OCI-LY7 (cell line): ENCODE measurements around the gene NEDD4. TPM values are rescaled to one million over a fixed set of nuclear protein-coding genes. Genes with fewer than 3 reads are reported as not detected.

Source experiments
- BruUV-seq: library from RNA; stranded (reverse); fragments of 400-500 nt; replicated peaks from 2 replicates; lab custom pipeline; 2021; lab: Mats Ljungman, UMichigan
- CTCF ChIA-PET: fragments of 300-600 bp; sonication (Branson Sonifier 250); formaldehyde crosslinking; loops from one replicate; lab custom pipeline; 2022; ENCODE audit warnings: antibody characterized with exemption; ENCODE audit not compliant: unreplicated experiment; lab: Charles Lee
- POLR2A ChIA-PET: fragments of 300-600 bp; sonication (Branson Sonifier 250); formaldehyde crosslinking; loops from one replicate; lab custom pipeline; 2022; ENCODE audit warnings: antibody characterized with exemption; lab: Charles Lee
- DNase-seq: peaks from one replicate; pipeline ENCODE4 v3.0.0-alpha.2; 2015; ENCODE audit warnings: low spot score
- H2AFZ ChIP-seq: fragments of 200-600 bp; sonication (generic), shearing (Covaris generic); 2 replicates; pipeline ENCODE4 v1.6.1; 2014; ENCODE audit warnings: mild to moderate bottlenecking, antibody characterized with exemption, low read length, moderate library complexity
- H3K27ac ChIP-seq: fragments of 200-600 bp; sonication (generic); 2 replicates; pipeline ENCODE4 v1.5.1; 2014; ENCODE audit warnings: mixed run types, low read depth, mild to moderate bottlenecking, moderate library complexity, low read length, inconsistent platforms; ENCODE audit not compliant: poor library complexity, severe bottlenecking
- H3K36me3 ChIP-seq: fragments of 200-600 bp; sonication (generic); 2 replicates; pipeline ENCODE4 v1.6.1; 2014; ENCODE audit warnings: mild to moderate bottlenecking, antibody characterized with exemption, low read length, moderate library complexity, mixed read lengths; ENCODE audit not compliant: insufficient read depth
- H3K4me1 ChIP-seq: fragments of 200-600 bp; sonication (generic); 2 replicates; pipeline ENCODE4 v1.5.1; 2014; ENCODE audit warnings: mild to moderate bottlenecking, low read length; ENCODE audit not compliant: insufficient read depth, poor library complexity, severe bottlenecking
- H3K4me2 ChIP-seq: fragments of 200-600 bp; sonication (generic); 2 replicates; pipeline ENCODE4 v1.6.1; 2014; ENCODE audit warnings: mild to moderate bottlenecking, low read length
- H3K4me3 ChIP-seq: fragments of 200-600 bp; sonication (generic); 2 replicates; pipeline ENCODE4 v1.5.1; 2014; ENCODE audit warnings: mild to moderate bottlenecking, low read depth, low read length; ENCODE audit not compliant: poor library complexity, severe bottlenecking
- H3K79me2 ChIP-seq: fragments of 200-600 bp; sonication (generic); 2 replicates; pipeline ENCODE4 v1.6.1; 2016; ENCODE audit warnings: low read depth, mild to moderate bottlenecking, low read length, moderate library complexity, mixed read lengths; ENCODE audit not compliant: insufficient read depth
- H3K9me2 ChIP-seq: fragments of 200-600 bp; sonication (generic); 2 replicates; pipeline ENCODE4 v1.6.1; 2016; ENCODE audit warnings: mild to moderate bottlenecking, low read length, mixed read lengths; ENCODE audit not compliant: insufficient read depth
- H3K9me3 ChIP-seq: fragments of 200-600 bp; sonication (generic); 2 replicates; pipeline ENCODE4 v1.6.1; 2014; ENCODE audit warnings: mild to moderate bottlenecking, mixed run types, low read length, mixed read lengths
- H4K20me1 ChIP-seq: fragments of 200-600 bp; sonication (generic); 2 replicates; pipeline ENCODE4 v1.6.1; 2014; ENCODE audit warnings: mild to moderate bottlenecking, antibody characterized with exemption, low read length, moderate library complexity, mixed read lengths; ENCODE audit not compliant: insufficient read depth
- CTCF ChIP-seq: fragments of 200-600 bp; sonication (generic); conservative IDR thresholded peaks from 2 replicates; pipeline ENCODE4 v1.5.1; 2014; ENCODE audit warnings: mild to moderate bottlenecking, antibody characterized with exemption, low read length, moderate library complexity, mixed read lengths
- EZH2phosphoT487 ChIP-seq: fragments of 200-600 bp; sonication (generic); IDR thresholded peaks from 2 replicates; pipeline ENCODE4 v1.6.1; 2018; ENCODE audit warnings: low read depth, borderline replicate concordance, mild to moderate bottlenecking, mixed run types, antibody characterized with exemption, low read length, moderate library complexity, mixed read lengths
- intact Hi-C: fragments of 100-400 bp; cut with micrococcal nuclease; formaldehyde crosslinking; loops from one replicate; pipeline ENCODE4 v1.10.0; 2022; ENCODE audit not compliant: unreplicated experiment
- total RNA-seq, 2 experiments: library from RNA; depleted of rRNA in 1 of 2; stranded (reverse); fragments of >200 nt in 1 of 2; shearing (Covaris generic) in 1 of 2; gene quantifications; 2 replicates each; pipeline ENCODE4 v1.2.3, GENCODE V29; 2014 to 2022

The NEDD4 gene
- total RNA-seq, 2 experiments from 2014 or later: 4.8 to 12.7 TPM

- intact Hi-C loops: no loop called here
- POLR2A ChIA-PET: interaction anchor here (0.7 kb wide), 1 partner anchor 300 kb away, joined by 3 read pairs; no protein-coding TSS in a partner anchor
These were observed 12.9 kb downstream of the NEDD4 start for GRCh38 chr15:55980511-55980910.

GRCh38 chr15:55977231-55977630, 16.2 kb downstream of the NEDD4 start:
- ChIA-PET POLR2A (no interaction called here), CTCF (no interaction called here)
- H3K9me3 ChIP-seq: no peaks in the 10 kb centered on the region
- intact Hi-C loops: no loop called here
- no peaks in the 10 kb centered on the region for H3K36me3 ChIP-seq
- no peaks in the 10 kb centered on the region for H4K20me1 ChIP-seq
- no peak overlapping the region for H3K4me2 ChIP-seq
- no TSS peak for BruUV-seq
- no peaks in the 10 kb centered on the region; the same call in 1 of the 2 replicates for H3K9me2 ChIP-seq
- H3K79me2 ChIP-seq: no peaks in the 10 kb centered on the region
- no peak for TF ChIP-seq CTCF
- no peak for TF ChIP-seq EZH2phosphoT487
- no peak overlapping the region for H3K4me3 ChIP-seq
- H3K4me1 ChIP-seq: no peaks in the 10 kb centered on the region
- no peak overlapping the region for H3K27ac ChIP-seq
- no peak for DNase-seq
- H2AFZ ChIP-seq: no peak overlapping the region

More at GRCh38 chr15:55980511-55980910, 12.9 kb downstream of the NEDD4 start:
- Histone ChIP-seq H4K20me1 (no peaks in the 10 kb centered on the region), H3K4me3 (no peak overlapping the region), H3K36me3 (no peaks in the 10 kb centered on the region), H2AFZ (no peak overlapping the region), H3K4me2 (no peak overlapping the region), H3K9me2 (no peaks in the 10 kb centered on the region; the same call in 1 of the 2 replicates), H3K27ac (no peak overlapping the region), H3K4me1 (no peaks in the 10 kb centered on the region), H3K9me3 (no peaks in the 10 kb centered on the region), H3K79me2 (no peaks in the 10 kb centered on the region)
- no TSS peak for BruUV-seq
- CTCF ChIA-PET: no interaction called here
- no peak for DNase-seq
- TF ChIP-seq CTCF: no peak
- TF ChIP-seq EZH2phosphoT487: no peak

- H3K36me3 ChIP-seq: no peaks in the 10 kb centered on the region
- no peak overlapping the region for H2AFZ ChIP-seq
- no peak overlapping the region for H3K4me2 ChIP-seq
- H3K27ac ChIP-seq: no peak overlapping the region
- H3K9me2 ChIP-seq: no peaks in the 10 kb centered on the region
- ChIA-PET POLR2A (no interaction called here), CTCF (no interaction called here)
- H3K79me2 ChIP-seq: no peaks in the 10 kb centered on the region
- no peak overlapping the region for H3K4me3 ChIP-seq
- H3K9me3 ChIP-seq: no peaks in the 10 kb centered on the region
- no peaks in the 10 kb centered on the region for H3K4me1 ChIP-seq
- TF ChIP-seq CTCF: no peak
- TF ChIP-seq EZH2phosphoT487: no peak
- BruUV-seq: no TSS peak
- DNase-seq: no peak
- H4K20me1 ChIP-seq: no peaks in the 10 kb centered on the region
- intact Hi-C loops: no loop called here
These were observed 23.1 kb downstream of the NEDD4 start for GRCh38 chr15:55970286-55970685.
